NCI-H2107 (cell line): ENCODE measurements around the gene PRR22.

Experiments used
- DNase-seq: peaks from one replicate; lab custom pipeline; 2025; lab: John Stamatoyannopoulos, UW

Gene PRR22

DNA sequence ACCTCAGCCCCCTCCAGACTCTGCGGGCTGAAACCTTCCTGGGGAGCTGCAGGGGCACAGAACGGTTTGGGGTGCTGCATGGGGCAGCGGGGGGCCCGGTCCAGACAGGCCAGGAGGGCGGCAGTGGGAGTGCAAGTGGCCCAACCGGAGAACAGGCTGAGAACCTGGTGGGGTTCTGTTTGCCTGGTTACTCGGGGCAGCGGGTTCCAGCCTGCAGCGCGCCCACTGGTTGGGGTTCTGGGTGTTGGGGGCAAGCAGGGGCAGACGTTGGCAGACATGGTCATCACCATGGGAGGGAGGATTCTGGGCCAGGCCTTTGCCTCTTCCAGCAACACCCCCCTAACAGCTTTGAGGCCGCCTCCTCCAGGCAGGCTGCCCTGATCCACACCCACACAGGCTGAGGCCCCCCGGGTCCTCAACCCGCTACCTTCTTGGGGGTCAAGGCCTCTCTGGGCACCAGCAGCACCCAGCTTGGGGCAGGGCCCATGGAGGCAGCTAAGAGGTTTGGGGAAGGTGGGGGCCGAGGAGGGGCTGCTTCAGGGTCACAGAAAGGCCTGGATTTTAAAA, at the start of gene PRR22:
TSS of gene PRR22 (minus strand) at position 166 of the 567 bp plus-strand sequence. CDS start at position 80, 86 bp downstream.
- DNase-seq = no peak

DNA sequence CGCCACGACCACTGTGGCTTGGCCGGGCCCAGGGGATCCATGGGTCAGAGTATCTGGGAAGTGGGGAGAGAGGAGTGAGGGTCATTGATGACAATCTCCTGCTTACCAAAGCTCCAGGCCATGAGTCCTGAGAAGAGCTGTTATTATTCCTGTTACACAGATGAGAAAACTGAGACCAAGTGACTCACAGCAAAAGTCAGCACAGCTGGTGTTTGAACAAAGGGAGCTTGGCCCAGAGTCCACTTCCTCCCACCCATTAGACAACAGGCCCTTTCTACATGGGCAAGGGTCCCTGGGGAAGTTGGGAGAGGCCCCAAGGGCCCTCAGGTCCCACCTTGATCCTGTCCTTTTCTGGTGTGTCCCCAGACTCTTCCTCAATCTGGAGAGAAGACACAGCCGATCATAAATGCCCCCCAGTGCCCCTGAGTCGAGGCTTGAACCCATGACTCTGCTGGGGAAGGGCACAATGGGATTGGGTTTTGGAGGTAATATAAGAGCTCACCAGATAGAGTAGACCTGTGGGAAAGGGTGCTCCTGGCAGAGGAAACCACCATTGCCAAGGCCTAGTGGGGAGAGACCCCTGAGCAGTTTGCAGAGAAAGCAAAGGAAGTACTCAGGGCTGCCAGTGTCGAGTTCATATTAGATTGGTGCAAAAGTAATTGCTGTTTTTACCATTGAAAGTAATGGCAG, 48.1 kb upstream of the PRR22 start:
- no peak for DNase-seq

GRCh38 chr19:5832061-5832460, 47.5 kb upstream of the PRR22 start:
- DNase-seq = no peak

DNA sequence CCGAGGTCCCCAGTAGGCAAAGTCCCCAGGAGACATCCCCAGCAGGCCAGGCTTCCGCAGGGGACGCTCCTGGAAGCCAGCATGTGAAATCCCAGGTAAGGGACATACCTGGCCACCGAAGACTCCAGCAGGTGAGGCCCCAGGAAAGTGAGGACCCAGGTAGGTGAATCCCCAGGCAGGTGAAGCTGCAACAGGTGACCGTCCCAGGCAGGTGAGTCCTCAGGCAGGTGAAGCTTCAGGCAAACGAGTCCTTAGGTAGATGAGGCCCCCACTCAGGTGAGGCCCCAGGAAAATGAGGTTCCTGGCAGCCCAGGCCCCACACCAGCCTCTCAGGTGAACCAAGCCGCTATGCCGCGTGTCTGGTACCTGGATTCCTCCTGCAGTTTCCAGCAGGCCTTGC, 46.6 kb upstream of the PRR22 start:
- DNase-seq = no peak

- no peak for DNase-seq
Measured at GRCh38 chr19:5829567-5830310, 45.2 kb upstream of the PRR22 start.

GRCh38 chr19:5828661-5829566, 44.4 kb upstream of the PRR22 start:
- DNase-seq = peak; percentile 91

- peak; percentile 91 for DNase-seq
Measured at GRCh38 chr19:5827891-5828660, 43.5 kb upstream of the PRR22 start.

GRCh38 chr19:5827342-5827890, 42.9 kb upstream of the PRR22 start:
- DNase-seq = no peak

GRCh38 chr19:5826531-5827341, 42.2 kb upstream of the PRR22 start:
- peak; percentile 96 for DNase-seq

GRCh38 chr19:5825178-5825577, 40.6 kb upstream of the PRR22 start:
- no peak for DNase-seq

- DNase-seq = no peak
Measured at GRCh38 chr19:5824751-5825150, 40.2 kb upstream of the PRR22 start.

DNA sequence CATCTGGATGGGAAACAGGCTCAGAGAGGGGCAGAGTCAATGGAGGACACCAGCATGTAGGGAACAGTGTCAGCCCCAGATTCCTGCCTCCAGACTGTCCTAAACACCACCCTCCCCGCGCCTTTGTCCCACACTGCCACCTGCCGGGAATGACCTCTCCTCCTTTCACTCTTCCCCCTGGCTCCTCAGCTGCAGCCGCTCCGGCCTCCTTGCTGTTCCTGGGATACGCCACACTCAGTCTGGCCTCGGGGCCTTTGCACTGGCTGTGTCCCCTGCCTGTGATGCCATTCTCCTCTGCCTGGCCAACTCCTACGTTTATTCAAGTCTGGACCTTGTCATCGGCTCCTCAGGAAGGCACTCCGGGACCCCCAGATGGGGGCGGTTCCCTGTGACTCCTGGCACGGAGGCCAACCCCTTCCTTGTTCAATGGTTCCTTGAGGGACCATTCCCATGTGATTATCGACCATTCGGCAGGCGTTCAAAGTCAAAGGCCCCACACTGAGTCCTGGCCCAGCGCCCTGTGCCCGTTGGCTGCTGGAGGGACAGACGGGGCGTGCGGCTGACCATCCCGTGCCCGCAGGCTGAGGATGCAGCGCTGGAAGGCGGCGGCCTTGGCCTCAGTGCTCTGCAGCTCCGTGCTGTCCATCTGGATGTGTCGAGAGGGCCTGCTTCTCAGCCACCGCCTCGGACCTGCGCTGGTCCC, 39.2 kb upstream of the PRR22 start:
- DNase-seq = no peak

DNA sequence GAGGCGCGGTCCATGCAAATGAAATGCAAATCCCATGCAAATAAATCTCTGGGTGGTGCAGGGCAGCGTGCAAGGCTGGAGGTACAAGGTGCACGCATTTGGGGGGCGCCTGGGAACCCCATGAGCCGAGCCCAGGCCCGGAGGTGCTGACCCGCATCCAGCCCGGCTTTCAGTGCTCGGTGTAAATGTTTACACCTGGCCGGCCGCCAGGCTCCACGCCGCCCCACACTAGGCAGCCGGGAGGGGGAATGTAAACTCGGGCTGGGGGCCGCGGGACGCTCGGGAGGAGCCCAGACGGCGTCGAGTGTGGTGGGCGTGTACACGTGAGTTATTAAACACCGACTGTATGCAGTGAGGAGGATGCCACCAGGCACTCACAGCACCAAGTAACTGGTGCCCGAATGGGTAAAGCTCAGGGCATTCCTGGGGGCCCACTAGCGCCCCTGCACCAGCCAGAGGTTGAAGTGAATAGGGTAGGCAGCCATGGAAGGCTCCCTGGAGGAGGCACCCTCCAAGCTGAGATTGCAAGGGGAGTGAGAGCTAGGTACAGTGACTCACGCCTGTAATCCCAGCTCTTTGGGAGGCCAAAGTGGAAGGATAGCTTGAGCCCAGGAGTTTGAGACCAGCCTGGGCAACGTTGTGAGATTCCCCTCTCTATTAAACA, 37.8 kb upstream of the PRR22 start:
- no peak for DNase-seq

DNA sequence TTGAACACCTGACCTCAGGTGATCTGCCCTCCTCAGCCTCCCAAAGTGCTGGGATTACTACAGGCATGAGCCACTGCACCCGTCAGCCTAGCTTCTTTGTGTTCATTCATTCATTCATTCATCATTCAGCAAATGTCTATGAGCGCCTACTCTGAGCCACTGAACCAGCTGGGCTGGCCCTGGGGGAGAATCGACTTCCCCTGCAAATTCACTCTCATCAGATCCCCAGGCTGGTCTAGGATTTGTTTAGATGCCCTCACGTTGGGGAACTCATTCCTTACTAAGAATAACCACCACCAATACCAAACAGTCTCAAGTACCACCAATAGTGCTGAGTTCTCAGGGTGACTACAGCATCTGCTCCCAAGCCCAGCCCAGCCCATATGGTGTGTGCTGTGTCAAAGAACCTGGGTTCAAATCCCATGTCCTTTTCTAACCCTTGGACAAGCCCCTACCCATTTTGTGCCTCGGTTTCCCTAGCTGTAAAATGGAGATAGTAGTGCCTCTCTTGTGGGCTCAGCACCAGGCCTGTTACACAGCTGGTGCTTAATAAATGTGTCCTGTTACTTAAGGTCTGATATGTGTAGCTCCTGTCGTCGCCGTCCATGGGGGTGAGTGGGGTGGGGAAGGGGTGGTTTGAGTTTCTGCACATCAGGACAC, 37.1 kb upstream of the PRR22 start:
- DNase-seq = no peak

DNA sequence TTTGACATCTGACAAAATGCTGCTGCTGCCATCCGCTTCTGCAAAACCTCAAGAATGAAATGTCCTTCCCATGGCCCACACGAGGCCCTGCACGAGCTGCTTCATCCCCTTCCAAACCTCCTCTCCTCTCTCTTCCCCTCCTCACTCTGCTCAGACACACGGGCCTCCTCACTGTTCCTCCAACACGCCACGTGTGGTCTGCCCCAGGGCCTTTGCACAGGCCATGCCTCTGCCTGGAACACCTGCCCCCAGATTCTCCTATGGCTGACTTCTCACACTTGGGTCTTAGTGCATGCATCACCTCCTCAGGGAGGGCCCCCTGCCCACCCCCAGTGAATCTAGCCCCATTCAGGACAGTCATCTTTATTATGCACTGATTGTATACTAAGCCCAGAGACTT, 36.2 kb upstream of the PRR22 start:
- DNase-seq = no peak

GRCh38 chr19:5818594-5818993, 34.0 kb upstream of the PRR22 start:
- no peak for DNase-seq

DNA sequence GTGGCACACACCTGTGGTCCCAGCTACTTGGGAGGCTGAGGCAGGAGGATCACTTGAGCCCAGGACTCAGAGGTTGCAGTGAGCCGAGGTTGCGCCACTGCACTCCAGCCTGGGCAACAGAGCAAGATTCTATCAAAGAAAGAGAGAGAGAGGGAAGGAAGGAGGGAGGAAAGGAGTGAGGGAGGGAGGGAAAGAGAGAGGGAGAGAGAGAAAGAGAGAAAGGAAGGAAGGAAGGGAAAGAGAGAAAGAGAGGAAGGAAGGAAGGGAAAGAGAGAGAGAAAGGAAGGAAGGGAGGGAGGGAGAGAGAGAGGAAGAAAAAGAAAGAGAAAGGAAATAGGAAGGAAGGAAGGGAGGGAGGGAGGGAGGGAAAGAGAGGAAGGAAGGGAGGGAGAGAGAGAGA, 32.7 kb upstream of the PRR22 start:
- no peak for DNase-seq

DNA sequence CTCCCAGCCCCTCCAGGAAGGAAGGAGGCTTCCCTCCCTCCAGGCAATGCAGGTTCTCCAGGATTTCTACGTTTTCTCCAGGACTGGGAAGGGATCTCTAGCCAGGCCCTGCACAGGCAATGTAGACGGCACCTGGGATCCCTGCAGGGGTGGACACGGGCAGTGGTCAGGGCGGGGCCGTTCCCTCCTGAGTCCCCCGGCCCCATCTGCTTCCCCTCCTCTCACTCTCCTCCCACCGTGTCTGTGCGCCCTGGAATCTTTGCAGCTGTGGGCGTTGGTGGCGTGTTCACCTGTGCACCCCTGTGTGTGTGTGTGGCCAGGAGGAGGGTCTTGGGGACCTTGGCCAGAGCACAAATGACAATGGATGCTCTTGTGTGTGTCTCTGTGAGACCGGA, 30.3 kb upstream of the PRR22 start:
- DNase-seq = no peak
